GM12864 (cell line): ENCODE results near the gene OR2W3.

Experiments
- DNase-seq: peaks from one replicate; pipeline ENCODE4 v3.0.0-alpha.2; 2011; ENCODE audit warnings: low read depth
- H3K4me3 ChIP-seq: 2 replicates; pipeline ENCODE4 v1.5.1; 2011; ENCODE audit warnings: mild to moderate bottlenecking, low read depth, low read length, control low read depth
- TF ChIP-seq, protein P1 (sequence below): IDR thresholded peaks from 2 replicates; pipeline ENCODE4 v1.5.1; 2011; ENCODE audit warnings: low read depth, mild to moderate bottlenecking, moderate library complexity, low read length, control low read depth, inconsistent platforms; ENCODE audit errors: missing control alignments

The OR2W3 gene

DNA sequence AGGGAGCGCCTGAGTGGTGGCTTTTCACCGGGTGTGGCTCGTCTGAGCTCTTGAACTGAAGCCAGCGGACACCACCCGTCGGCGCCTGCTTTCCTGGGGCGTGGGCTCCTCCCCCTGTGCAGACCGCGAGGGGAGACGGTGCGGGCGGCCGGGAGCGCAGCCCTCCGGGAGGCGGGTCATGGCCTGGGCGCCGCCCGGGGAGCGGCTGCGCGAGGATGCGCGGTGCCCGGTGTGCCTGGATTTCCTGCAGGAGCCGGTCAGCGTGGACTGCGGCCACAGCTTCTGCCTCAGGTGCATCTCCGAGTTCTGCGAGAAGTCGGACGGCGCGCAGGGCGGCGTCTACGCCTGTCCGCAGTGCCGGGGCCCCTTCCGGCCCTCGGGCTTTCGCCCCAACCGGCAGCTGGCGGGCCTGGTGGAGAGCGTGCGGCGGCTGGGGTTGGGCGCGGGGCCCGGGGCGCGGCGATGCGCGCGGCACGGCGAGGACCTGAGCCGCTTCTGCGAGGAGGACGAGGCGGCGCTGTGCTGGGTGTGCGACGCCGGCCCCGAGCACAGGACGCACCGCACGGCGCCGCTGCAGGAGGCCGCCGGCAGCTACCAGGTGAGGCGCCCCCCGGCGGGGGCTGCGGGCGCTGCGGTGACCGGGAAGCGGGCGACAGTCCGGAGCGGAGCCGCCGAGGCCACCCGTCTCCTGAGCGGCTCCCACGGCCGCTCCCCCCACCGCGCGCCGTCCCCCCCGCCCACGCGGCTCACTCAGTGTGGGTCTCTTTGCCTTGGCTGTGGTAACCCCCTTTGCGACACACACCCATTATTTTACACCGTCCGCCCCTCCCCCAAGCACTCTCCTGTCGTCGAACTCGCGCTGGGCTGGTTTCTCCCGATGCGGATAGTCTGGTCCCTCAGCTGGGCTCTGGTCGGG lies 38.1 kb upstream of the OR2W3 start, which contains the start of gene TRIM58:
Gene TRIM58, plus strand, starts transcription at position 119 of the 916 bp plus-strand sequence. Its CDS starts 60 bp downstream, at position 179.
- no peak for DNase-seq
- H3K4me3 ChIP-seq: no peak within 1 kb of the TSS
- TF ChIP-seq, protein P1, sequence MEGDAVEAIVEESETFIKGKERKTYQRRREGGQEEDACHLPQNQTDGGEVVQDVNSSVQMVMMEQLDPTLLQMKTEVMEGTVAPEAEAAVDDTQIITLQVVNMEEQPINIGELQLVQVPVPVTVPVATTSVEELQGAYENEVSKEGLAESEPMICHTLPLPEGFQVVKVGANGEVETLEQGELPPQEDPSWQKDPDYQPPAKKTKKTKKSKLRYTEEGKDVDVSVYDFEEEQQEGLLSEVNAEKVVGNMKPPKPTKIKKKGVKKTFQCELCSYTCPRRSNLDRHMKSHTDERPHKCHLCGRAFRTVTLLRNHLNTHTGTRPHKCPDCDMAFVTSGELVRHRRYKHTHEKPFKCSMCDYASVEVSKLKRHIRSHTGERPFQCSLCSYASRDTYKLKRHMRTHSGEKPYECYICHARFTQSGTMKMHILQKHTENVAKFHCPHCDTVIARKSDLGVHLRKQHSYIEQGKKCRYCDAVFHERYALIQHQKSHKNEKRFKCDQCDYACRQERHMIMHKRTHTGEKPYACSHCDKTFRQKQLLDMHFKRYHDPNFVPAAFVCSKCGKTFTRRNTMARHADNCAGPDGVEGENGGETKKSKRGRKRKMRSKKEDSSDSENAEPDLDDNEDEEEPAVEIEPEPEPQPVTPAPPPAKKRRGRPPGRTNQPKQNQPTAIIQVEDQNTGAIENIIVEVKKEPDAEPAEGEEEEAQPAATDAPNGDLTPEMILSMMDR: no peak

DNA sequence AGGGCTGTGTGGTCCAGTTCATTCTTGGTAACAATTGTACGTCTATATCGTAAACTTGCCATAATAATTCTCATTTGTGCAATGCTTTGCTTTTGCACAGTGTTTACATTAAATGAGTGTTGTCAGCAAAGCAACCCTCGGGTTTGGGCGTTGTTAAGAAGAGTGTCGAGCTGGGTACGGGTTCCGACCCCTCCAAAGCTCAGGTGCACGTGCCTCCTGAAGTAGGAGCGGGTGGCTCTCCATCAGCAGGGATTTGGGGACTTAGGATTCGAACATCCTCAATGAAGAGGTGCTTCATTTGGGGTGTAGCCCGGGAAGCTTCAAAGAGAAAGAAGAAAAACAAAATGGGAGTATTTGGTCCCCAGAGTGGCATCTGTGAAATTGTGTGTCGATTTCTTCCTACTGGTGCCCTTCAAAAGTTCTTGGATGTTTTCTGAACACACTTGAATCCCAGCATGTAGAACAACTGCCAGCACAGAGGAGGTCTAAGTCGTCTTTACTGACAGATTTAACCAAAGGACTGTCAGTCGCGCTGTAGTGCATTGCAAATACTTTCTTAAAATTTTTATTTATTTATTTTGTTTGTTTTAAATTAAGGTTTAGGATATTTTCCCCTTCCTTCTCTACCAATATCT lies 37.3 kb upstream of the OR2W3 start:
- TF ChIP-seq, protein P1: no peak
- DNase-seq: no peak
- no peak overlapping the region for H3K4me3 ChIP-seq

DNA sequence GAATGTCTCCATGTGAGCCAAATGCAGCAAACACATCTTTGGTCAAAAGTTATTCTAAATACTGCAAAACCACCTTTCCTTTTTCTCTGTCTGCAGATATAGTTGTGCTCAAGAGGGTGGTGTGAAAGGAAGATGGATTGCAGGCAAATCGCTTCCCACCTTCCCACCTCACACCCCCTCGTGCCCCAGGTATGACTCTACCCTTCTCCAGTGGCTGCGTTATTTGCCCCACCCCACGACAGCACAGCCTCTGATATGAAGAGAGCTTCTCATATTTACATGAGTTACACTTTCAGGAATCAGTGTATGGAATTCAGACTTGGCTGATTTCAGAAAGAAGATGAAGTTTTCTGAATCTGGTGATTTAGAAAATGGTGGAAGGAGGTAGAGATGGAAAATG lies 32.6 kb upstream of the OR2W3 start:
- TF ChIP-seq, protein P1: no peak
- no peak overlapping the region for H3K4me3 ChIP-seq
- DNase-seq: no peak

DNA sequence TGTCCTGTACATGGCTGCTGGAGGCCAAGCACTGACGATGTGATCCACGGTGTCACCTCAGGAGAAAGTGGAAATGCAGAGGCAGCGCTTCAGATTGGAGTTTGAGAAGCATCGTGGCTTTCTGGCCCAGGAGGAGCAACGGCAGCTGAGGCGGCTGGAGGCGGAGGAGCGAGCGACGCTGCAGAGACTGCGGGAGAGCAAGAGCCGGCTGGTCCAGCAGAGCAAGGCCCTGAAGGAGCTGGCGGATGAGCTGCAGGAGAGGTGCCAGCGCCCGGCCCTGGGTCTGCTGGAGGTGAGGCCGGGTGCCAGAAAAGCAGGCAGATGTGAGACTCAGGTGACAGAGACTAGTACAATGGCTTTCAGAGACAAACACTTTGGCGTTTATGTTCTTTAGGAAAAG lies 30.7 kb upstream of the OR2W3 start:
- H3K4me3 ChIP-seq: no peak overlapping the region
- TF ChIP-seq, protein P1: no peak
- DNase-seq: no peak

DNA sequence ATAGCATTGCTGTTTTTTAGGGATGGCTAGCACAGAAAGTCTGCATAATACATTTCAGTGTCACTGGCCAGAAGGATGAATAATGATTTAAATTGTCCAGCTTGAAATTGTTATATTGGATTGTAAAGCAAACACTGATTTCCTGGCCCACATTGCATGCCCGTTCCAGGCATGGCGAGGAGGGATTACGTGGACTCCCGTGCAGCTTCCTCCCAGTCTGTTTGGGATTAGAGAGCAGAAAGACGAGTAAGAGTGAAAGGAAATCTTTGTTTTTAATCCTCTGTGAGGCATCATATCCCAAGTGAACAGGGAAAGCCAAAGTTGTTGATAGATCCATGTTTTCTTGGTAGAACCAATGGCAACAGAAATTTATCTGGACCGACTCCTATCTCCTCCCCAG lies 30.0 kb upstream of the OR2W3 start:
- H3K4me3 ChIP-seq: no peak overlapping the region
- DNase-seq: no peak
- TF ChIP-seq, protein P1: no peak

DNA sequence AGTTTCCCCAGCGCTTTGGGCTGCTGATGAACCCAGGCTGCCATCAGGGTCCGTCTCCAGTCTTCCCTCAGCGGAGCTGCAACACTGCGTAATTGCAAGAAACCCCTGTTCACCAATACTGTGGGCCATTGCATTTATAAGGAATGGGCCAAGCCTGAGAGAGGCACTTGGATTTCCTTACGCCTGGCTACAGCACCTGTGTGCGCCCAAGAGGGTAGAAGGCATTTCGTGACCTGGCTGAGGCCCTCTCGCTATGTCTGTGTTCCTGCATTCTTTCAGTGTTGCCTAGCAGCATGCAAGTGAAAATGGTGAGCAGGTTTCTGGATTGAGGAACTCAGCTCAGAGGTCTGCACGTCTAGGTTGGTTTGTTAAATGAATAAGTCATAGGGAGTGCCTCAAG lies 12.0 kb upstream of the OR2W3 start:
- DNase-seq: no peak
- H3K4me3 ChIP-seq: no peak overlapping the region
- TF ChIP-seq, protein P1: no peak
